Measurements from ENCODE around the gene PUM2.

The PUM2 gene

GRCh38 chr2:20214566-20215182 is 136.0 kb downstream of the PUM2 start:
- ATAC-seq = no peak

DNA sequence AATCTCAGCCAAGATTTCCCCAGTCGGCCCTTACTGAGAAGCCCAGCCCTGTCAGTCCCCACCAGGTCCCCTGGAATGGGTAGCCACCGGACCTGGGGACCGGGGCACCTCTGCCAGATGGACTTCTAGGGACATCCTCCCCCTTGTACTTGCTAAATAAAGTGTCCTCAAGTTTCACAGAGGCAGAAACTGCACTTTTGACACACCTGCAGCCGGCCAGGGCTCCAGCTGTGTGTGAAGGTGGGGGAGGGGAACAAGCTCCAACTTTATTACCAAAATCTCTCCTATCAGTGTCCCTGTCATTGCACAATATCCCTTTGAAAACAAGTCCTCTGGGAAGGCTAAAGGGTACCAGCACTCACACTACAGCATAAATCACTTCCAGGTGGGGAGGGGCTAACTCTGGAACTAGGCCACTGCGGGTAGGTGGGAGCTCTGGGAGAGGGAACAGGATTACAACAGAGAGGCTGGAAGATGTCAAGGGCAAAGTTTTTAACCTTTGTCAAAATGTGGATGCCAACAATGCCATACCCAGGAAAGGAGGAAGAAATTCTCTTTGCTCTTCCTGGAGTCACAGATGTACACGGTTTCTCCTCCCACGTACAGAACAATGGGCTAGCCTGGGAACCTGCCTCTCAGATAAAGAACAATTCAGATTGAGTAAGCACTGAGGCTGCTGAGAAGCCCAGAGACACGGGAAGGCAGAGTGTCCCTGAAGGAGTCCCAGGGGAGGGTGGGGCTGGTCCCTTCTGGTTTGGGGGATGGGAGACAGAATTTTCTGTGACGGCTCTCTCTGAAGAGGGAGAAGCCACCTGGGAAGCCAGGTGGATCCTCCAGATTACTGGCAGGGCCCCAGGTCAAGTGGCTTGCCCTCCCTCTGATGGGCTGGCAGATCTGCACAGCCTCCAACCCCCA is 136.7 kb downstream of the PUM2 start:
- ATAC-seq = no peak

- no peak for ATAC-seq
These were observed 137.7 kb downstream of the PUM2 start for GRCh38 chr2:20212871-20213503.

GRCh38 chr2:20212459-20212870 is 138.2 kb downstream of the PUM2 start:
- no peak for ATAC-seq

DNA sequence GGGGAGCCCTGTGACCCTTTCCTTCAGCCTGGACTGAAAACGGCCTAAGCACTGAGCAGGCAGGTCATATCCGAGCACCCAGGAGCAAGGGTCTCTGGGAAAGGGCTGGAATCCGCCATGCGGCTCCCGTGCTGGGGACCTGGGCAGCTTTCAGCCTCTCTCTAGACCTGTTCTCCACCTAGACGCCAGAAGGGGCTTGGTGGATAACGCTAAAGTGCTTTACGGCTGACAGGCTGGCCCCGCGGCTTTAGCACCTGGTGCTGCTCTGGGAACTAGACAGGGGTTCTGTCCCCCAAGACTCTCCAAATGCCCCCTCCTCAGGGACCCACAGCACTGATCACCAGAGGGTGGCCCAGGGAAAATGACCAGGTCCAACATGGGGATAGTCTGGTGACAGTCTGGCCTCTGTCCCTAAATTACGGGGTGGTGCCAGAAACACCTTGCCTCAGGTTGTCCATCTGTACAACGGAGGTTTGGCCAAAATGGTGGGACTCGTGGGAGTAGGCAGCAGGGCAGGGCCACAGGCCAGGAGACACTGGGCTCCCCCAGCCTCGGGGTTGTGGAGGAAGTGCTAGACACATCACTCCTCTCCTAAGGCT is 138.7 kb downstream of the PUM2 start:
- ATAC-seq = no peak

GRCh38 chr2:20211420-20211819 is 139.2 kb downstream of the PUM2 start:
- ATAC-seq = no peak

DNA sequence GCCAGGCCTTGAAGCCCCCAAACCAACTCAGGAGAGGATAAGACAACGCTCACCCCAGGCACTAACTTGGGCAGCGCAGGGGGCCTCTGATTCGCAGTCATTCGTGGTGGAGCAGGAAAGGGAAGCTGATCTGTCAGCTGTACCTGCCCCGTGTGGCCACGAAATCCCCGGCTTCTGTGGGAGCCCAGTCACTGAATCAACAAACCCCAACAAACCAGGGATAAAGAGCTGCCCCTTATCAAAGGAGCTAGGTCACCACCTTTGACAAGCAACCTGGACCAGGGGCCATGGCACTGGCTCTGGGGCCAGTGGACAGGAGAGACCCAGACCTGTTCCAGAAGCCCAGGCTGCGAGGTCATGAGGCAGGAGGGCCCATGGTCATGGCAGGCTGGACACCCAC is 140.2 kb downstream of the PUM2 start:
- ATAC-seq = no peak

- no peak for ATAC-seq
These were observed 141.1 kb downstream of the PUM2 start for GRCh38 chr2:20209373-20210109.

GRCh38 chr2:20208476-20208859 is 142.2 kb downstream of the PUM2 start:
- no peak for ATAC-seq

- no peak for ATAC-seq
These were observed 143.6 kb downstream of the PUM2 start for GRCh38 chr2:20207051-20207450.

- no peak for ATAC-seq
These were observed 144.6 kb downstream of the PUM2 start for GRCh38 chr2:20205915-20206524.

DNA sequence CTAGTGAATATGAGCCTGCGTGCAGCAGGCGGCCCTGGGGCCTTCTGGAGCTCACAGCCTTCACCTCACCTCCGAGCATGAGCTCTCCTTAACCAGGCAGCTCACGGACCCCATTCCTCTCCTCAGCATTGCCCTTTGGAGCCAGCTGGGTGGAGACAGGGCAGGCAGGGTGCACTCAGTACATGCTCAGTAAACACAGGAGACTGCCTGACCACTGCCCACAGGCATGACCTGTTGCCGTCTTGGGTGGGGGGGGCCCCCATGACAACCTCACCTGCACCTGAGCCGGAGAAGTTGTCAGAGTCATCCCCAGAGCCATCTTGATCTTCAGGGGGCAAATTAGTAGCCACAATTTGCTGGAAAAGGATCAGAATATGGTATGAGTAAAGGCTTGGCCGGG is 145.6 kb downstream of the PUM2 start:
- ATAC-seq = no peak

- no peak for ATAC-seq
These were observed 147.0 kb downstream of the PUM2 start for GRCh38 chr2:20203521-20204225.

DNA sequence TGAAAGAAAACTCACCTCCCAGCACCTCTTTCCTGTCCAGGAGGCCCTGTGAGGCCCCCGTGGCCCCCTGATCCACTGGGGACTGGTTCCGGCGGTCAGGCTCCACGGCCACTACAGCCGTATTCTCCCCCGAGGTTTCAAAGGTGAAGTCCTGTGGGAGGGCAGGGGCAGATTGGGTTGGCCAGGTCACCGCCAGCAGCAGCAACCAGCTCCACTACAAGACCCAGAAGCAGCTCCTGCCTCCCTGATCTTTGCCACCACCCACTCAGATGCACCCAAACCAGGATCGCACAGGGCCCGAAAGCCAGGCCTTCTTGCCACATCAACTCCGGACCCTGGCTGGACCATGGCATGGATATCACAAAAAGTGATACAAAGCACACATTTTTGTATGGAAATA is 147.6 kb downstream of the PUM2 start:
- ATAC-seq = no peak

GRCh38 chr2:20201671-20202070 is 149.0 kb downstream of the PUM2 start:
- ATAC-seq = no peak

- no peak for ATAC-seq
These were observed 149.7 kb downstream of the PUM2 start for GRCh38 chr2:20200697-20201555.

GRCh38 chr2:20199633-20200270 is 150.9 kb downstream of the PUM2 start:
- no peak for ATAC-seq

GRCh38 chr2:20198796-20199632 is 151.6 kb downstream of the PUM2 start:
- no peak for ATAC-seq
